Neural cell (in vitro differentiated cells): ENCODE results near the gene HRAS. TPM values are rescaled to one million over a fixed set of nuclear protein-coding genes. Genes with fewer than 3 reads are reported as not detected.

Experiments used
- H2AFZ ChIP-seq: fragments of 200-600, 300-800 bp; sonication (generic), shearing (Covaris generic); 2 replicates; pipeline ENCODE4 v1.6.0; 2014; ENCODE audit warnings: low read depth, mild to moderate bottlenecking, antibody characterized with exemption, low read length, moderate library complexity
- H3F3A ChIP-seq: fragments of 200-600 bp; shearing (Covaris generic); 2 replicates; pipeline ENCODE4 v1.6.1; 2016; ENCODE audit warnings: mild to moderate bottlenecking, moderate library complexity, mixed read lengths, antibody characterized with exemption, low read length; ENCODE audit not compliant: insufficient read depth, poor library complexity, severe bottlenecking
- H3K27ac ChIP-seq: fragments of 200-600, 300-800 bp; sonication (generic), shearing (Covaris generic); 2 replicates; pipeline ENCODE4 v1.5.1; 2014; ENCODE audit warnings: mild to moderate bottlenecking, low read length, moderate library complexity
- H3K27me3 ChIP-seq: fragments of 300-800, 200-600 bp; sonication (generic), shearing (Covaris generic); 2 replicates; pipeline ENCODE4 v1.6.0; 2014; ENCODE audit warnings: mild to moderate bottlenecking, low read depth, low read length, moderate library complexity; ENCODE audit not compliant: insufficient read depth
- H3K36me3 ChIP-seq: fragments of 300-800, 200-600 bp; sonication (generic), shearing (Covaris generic); 2 replicates; pipeline ENCODE4 v1.5.1; 2014; ENCODE audit warnings: mild to moderate bottlenecking, antibody characterized with exemption, low read length, moderate library complexity; ENCODE audit not compliant: insufficient read depth
- H3K4me2 ChIP-seq: fragments of 300-800, 200-600 bp; sonication (generic), shearing (Covaris generic); 2 replicates; pipeline ENCODE4 v1.6.0; 2014; ENCODE audit warnings: mild to moderate bottlenecking, low read length
- H3K4me3 ChIP-seq: fragments of 300-800, 200-600 bp; sonication (generic), shearing (Covaris generic); 2 replicates; pipeline ENCODE4 v1.5.1; 2014; ENCODE audit warnings: mild to moderate bottlenecking, low read length, moderate library complexity
- H3K79me2 ChIP-seq: fragments of 200-600 bp; shearing (Covaris generic); replicated peaks from 2 replicates; pipeline ENCODE4 v1.6.0; 2014; ENCODE audit warnings: mild to moderate bottlenecking, low read length, moderate library complexity; ENCODE audit not compliant: insufficient read depth
- H3K9ac ChIP-seq: fragments of 300-800, 200-600 bp; sonication (generic), shearing (Covaris generic); 2 replicates; pipeline ENCODE4 v1.6.1; 2016; ENCODE audit warnings: mild to moderate bottlenecking, low read length, mixed read lengths
- H3K9me2 ChIP-seq: fragments of 200-600 bp; shearing (Covaris generic); 2 replicates; pipeline ENCODE4 v1.6.1; 2016; ENCODE audit warnings: mild to moderate bottlenecking, low read length, mixed read lengths; ENCODE audit not compliant: insufficient read depth
- H3K9me3 ChIP-seq: fragments of 200-600, 300-800 bp; sonication (generic), shearing (Covaris generic); 2 replicates; pipeline ENCODE4 v1.6.1; 2016; ENCODE audit warnings: mild to moderate bottlenecking, mixed run types, low read length, moderate library complexity, mixed read lengths
- H4K20me1 ChIP-seq: fragments of 200-600 bp; shearing (Covaris generic); 2 replicates; pipeline ENCODE4 v1.6.1; 2016; ENCODE audit warnings: mild to moderate bottlenecking, mixed run types; ENCODE audit not compliant: insufficient read depth
- CTCF ChIP-seq: fragments of 450-650 bp; IDR thresholded peaks from 2 replicates; pipeline ENCODE4 v1.5.1; 2014; ENCODE audit warnings: antibody characterized with exemption, mild to moderate bottlenecking, moderate library complexity; ENCODE audit not compliant: poor library complexity, severe bottlenecking
- EP300 ChIP-seq: fragments of 450-650 bp; conservative IDR thresholded peaks from 2 replicates; pipeline ENCODE4 v1.6.1; 2014; ENCODE audit warnings: antibody characterized with exemption, mild to moderate bottlenecking, moderate library complexity; ENCODE audit not compliant: poor library complexity, severe bottlenecking
- EZH2 ChIP-seq: fragments of 200-600, 300-800 bp; shearing (Covaris generic), sonication (generic); IDR thresholded peaks from 2 replicates; pipeline ENCODE4 v1.6.1; 2014; ENCODE audit warnings: antibody characterized with exemption, low read length, borderline replicate concordance, mild to moderate bottlenecking; ENCODE audit not compliant: insufficient read depth, poor library complexity, severe bottlenecking
- MXI1 ChIP-seq: fragments of 450-650 bp; conservative IDR thresholded peaks from 2 replicates; pipeline ENCODE4 v1.6.1; 2014; ENCODE audit warnings: antibody characterized with exemption, mild to moderate bottlenecking; ENCODE audit not compliant: poor library complexity, severe bottlenecking
- POLR2AphosphoS5 ChIP-seq: IDR thresholded peaks from 2 replicates; pipeline ENCODE4 v1.6.1; 2012
- RAD21 ChIP-seq: fragments of 450-650 bp; conservative IDR thresholded peaks from 2 replicates; pipeline ENCODE4 v1.6.1; 2014; ENCODE audit warnings: antibody characterized with exemption, mild to moderate bottlenecking, moderate library complexity
- REST ChIP-seq: IDR thresholded peaks from 2 replicates; pipeline ENCODE4 v1.6.1; 2012; ENCODE audit warnings: borderline replicate concordance
- SMC3 ChIP-seq: fragments of 450-650 bp; conservative IDR thresholded peaks from 2 replicates; pipeline ENCODE4 v1.6.1; 2014; ENCODE audit warnings: antibody characterized with exemption, mild to moderate bottlenecking, moderate library complexity; ENCODE audit not compliant: poor library complexity
- TAF1 ChIP-seq: IDR thresholded peaks from 2 replicates; pipeline ENCODE4 v1.6.1; 2012; ENCODE audit warnings: low read depth
- polyA plus RNA-seq: library from polyadenylated mRNA; depleted of rRNA; stranded (reverse); fragments of >200 nt; gene quantifications from 2 replicates; pipeline ENCODE4 v1.2.3, GENCODE V29; 2014

The HRAS gene
- polyA plus RNA-seq, 1 donor from 2014 or later = 120 TPM

- Histone ChIP-seq H3K9me3 (no peaks in the 10 kb centered on the region), H2AFZ (no peak overlapping the region), H3F3A (no peaks in the 10 kb centered on the region), H3K27ac (no peak overlapping the region), H3K4me2 (no peak overlapping the region), H3K9ac (no peak overlapping the region), H3K4me3 (no peak overlapping the region), H3K9me2 (no peaks in the 10 kb centered on the region), H3K36me3 (no peaks in the 10 kb centered on the region), H4K20me1 (no peaks in the 10 kb centered on the region), H3K27me3 (peaks cover 18% of the 10 kb centered on the region), H3K79me2 (no peaks in the 10 kb centered on the region)
- TF ChIP-seq TAF1 = no peak
- TF ChIP-seq RAD21 = no peak
- TF ChIP-seq POLR2AphosphoS5 = no peak
- no peak for TF ChIP-seq EP300
- TF ChIP-seq CTCF = no peak
- TF ChIP-seq REST = no peak
- no peak for TF ChIP-seq MXI1
- no peak for TF ChIP-seq SMC3
- no peak for TF ChIP-seq EZH2
These were observed 15.8 kb upstream of the HRAS start for GRCh38 chr11:551131-551530.

- no peak overlapping the region for H3K27ac ChIP-seq
- peaks cover 14% of the 10 kb centered on the region for H3K27me3 ChIP-seq
- no peak overlapping the region for H3K4me3 ChIP-seq
- H4K20me1 ChIP-seq = no peaks in the 10 kb centered on the region
- H3K9ac ChIP-seq = no peak overlapping the region
- no peaks in the 10 kb centered on the region for H3K9me2 ChIP-seq
- TF ChIP-seq MXI1 = no peak
- TF ChIP-seq TAF1 = no peak
- no peak overlapping the region for H3K4me2 ChIP-seq
- H3K36me3 ChIP-seq = no peaks in the 10 kb centered on the region
- no peaks in the 10 kb centered on the region for H3K9me3 ChIP-seq
- no peaks in the 10 kb centered on the region for H3F3A ChIP-seq
- H2AFZ ChIP-seq = no peak overlapping the region
- H3K79me2 ChIP-seq = no peaks in the 10 kb centered on the region
These were observed 15.3 kb upstream of the HRAS start for GRCh38 chr11:550746-551085.
